GM23248 (cell line): ENCODE measurements around the gene ZNF283. TPM values are rescaled to one million over a fixed set of nuclear protein-coding genes. Genes with fewer than 3 reads are reported as not detected.
"Not testable (repeated sequence)": the region's sequence is repeated elsewhere in the genome, so short reads cannot be mapped to it uniquely, and the experiment has no call there.

Experiments used
- DNase-seq: peaks from one replicate; pipeline ENCODE4 v3.0.0-alpha.2; 2015
- H2AFZ ChIP-seq: fragments of 200-600 bp; sonication (generic); 2 replicates; pipeline ENCODE4 v1.6.1; 2016; ENCODE audit warnings: antibody characterized with exemption
- H3F3A ChIP-seq: fragments of 200-600 bp; sonication (generic); 2 replicates; pipeline ENCODE4 v1.6.1; 2016; ENCODE audit warnings: mild to moderate bottlenecking, antibody characterized with exemption, mixed run types; ENCODE audit not compliant: insufficient read depth
- H3K27ac ChIP-seq: fragments of 200-600 bp; sonication (generic); 2 replicates; pipeline ENCODE4 v1.5.1; 2016; ENCODE audit warnings: mild to moderate bottlenecking
- H3K27me3 ChIP-seq: fragments of 200-600 bp; sonication (generic); replicated peaks from 2 replicates; pipeline ENCODE4 v1.6.1; 2016; ENCODE audit warnings: mild to moderate bottlenecking; ENCODE audit not compliant: insufficient read depth
- H3K36me3 ChIP-seq: fragments of 200-600 bp; sonication (generic); 2 replicates; pipeline ENCODE4 v1.6.1; 2016; ENCODE audit warnings: low read depth, mild to moderate bottlenecking
- H3K4me1 ChIP-seq: fragments of 200-600 bp; sonication (generic); 2 replicates; pipeline ENCODE4 v1.6.1; 2016; ENCODE audit warnings: mild to moderate bottlenecking; ENCODE audit not compliant: insufficient read depth
- H3K4me2 ChIP-seq: fragments of 200-600 bp; sonication (generic); one replicate; pipeline ENCODE4 v1.6.1; 2016; ENCODE audit warnings: mild to moderate bottlenecking; ENCODE audit not compliant: unreplicated experiment
- H3K4me3 ChIP-seq: fragments of 200-600 bp; sonication (generic); 2 replicates; pipeline ENCODE4 v1.5.1; 2016; ENCODE audit warnings: mild to moderate bottlenecking
- H3K79me2 ChIP-seq: fragments of 200-600 bp; sonication (generic); 2 replicates; pipeline ENCODE4 v1.6.1; 2016; ENCODE audit warnings: mild to moderate bottlenecking; ENCODE audit not compliant: insufficient read depth
- H3K9ac ChIP-seq: fragments of 200-600 bp; sonication (generic); 2 replicates; pipeline ENCODE4 v1.6.1; 2016; ENCODE audit warnings: mild to moderate bottlenecking
- H3K9me2 ChIP-seq: fragments of 200-600 bp; sonication (generic); 2 replicates; pipeline ENCODE4 v1.6.1; 2016; ENCODE audit warnings: mixed run types, mild to moderate bottlenecking, moderate library complexity; ENCODE audit not compliant: insufficient read depth
- H3K9me3 ChIP-seq: fragments of 200-600 bp; sonication (generic); one replicate; pipeline ENCODE4 v1.6.1; 2017; ENCODE audit warnings: low read depth
- H4K20me1 ChIP-seq: fragments of 200-600 bp; sonication (generic); 2 replicates; pipeline ENCODE4 v1.6.0; 2016; ENCODE audit not compliant: insufficient read depth
- EZH2 ChIP-seq: fragments of 200-600 bp; sonication (generic); IDR thresholded peaks from 2 replicates; pipeline ENCODE4 v1.6.1; 2018; ENCODE audit warnings: antibody characterized with exemption, mild to moderate bottlenecking; ENCODE audit not compliant: insufficient read depth, poor library complexity, severe bottlenecking
- EZH2phosphoT487 ChIP-seq: fragments of 200-600 bp; sonication (generic); IDR thresholded peaks from 2 replicates; pipeline ENCODE4 v1.6.1; 2018; ENCODE audit warnings: antibody characterized with exemption, moderate library complexity, mild to moderate bottlenecking, low read depth; ENCODE audit not compliant: insufficient read depth
- WGBS, 2 experiments: methylation state at CpG; one replicate each; pipeline ENCODE4 v1.1.6; 2015 to 2017; ENCODE audit warnings: low lambda C conversion rate in 2 of 2, low coverage in 1 of 2; ENCODE audit errors: missing lambda C conversion rate in 2 of 2; 5-methylcytosine and 5-hydroxymethylcytosine counted together
- in situ Hi-C: fragments of 300-500 bp; cut with MboI; formaldehyde crosslinking; loops from 2 replicates; pipeline ENCODE4 v1.15.0; 2020
- polyA plus RNA-seq: library from polyadenylated mRNA; unstranded; fragments of >200 nt; fragmentation: Nextera tagmentation; extraction: Ambion mirVana; gene quantifications from 2 replicates; pipeline ENCODE4 v1.2.1, GENCODE V29; 2016
- total RNA-seq: library from RNA; depleted of rRNA; stranded (reverse); fragments of >200 nt; shearing (Covaris generic); gene quantifications from 2 replicates; pipeline ENCODE4 v1.2.3, GENCODE V29; 2014

The ZNF283 gene
- total and polyA plus RNA-seq, 2 experiments from 2014 or later, result 4.6 to 12.1 TPM

- Histone ChIP-seq H3K4me3 (peak overlapping the region; percentile 70), H3K4me1 (no peaks in the 10 kb centered on the region), H2AFZ (peak overlapping the region; percentile 91), H3K9me3 (no peaks in the 10 kb centered on the region), H3F3A (no peaks in the 10 kb centered on the region), H3K4me2 (peak overlapping the region; percentile 76), H3K9ac (peak overlapping the region; percentile 48; the same call in 1 of the 2 replicates), H3K79me2 (no peaks in the 10 kb centered on the region), H3K36me3 (no peaks in the 10 kb centered on the region), H3K9me2 (no peaks in the 10 kb centered on the region), H3K27me3 (0 out of 2 replicates have a peak, but pooled peaks cover 4% of the 10 kb centered on the region), H4K20me1 (no peaks in the 10 kb centered on the region), H3K27ac (no peak overlapping the region)
- in situ Hi-C loops, result no loop called here
- TF ChIP-seq EZH2phosphoT487 (no peak), EZH2 (no peak)
- peak; percentile 78 for DNase-seq
- WGBS, 2 experiments, result 8 to 9% methylated on average over 47 to 48 of the region's 48 CpGs
Measured at GRCh38 chr19:43820098-43820883, 6.8 kb upstream of the ZNF283 start.

DNA sequence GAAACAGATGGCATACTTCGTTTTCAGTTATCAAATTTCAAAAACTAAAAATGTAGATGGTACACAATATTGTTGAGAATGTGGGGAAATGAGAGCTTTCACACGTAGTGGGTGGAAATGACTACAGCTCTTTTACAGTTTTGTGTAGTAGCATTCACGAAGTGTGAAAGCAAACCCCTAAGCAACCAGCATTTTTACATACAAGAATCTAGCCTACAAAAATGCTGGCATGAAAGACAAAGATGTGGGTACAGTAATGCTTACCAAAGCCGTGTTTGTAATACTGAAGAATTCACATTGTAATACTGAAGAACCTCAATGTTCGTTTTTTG lies 6.3 kb upstream of the ZNF283 start:
- no peaks in the 10 kb centered on the region for H3K9me3 ChIP-seq
- H4K20me1 ChIP-seq, result no peaks in the 10 kb centered on the region
- 0 out of 2 replicates have a peak, but pooled peaks cover 4% of the 10 kb centered on the region for H3K27me3 ChIP-seq
- H3K9me2 ChIP-seq, result no peaks in the 10 kb centered on the region
- in situ Hi-C loops, result no loop called here
- DNase-seq, result no peak
- no peaks in the 10 kb centered on the region for H3K36me3 ChIP-seq
- peak overlapping the region; percentile 91 for H2AFZ ChIP-seq
- H3K79me2 ChIP-seq, result no peaks in the 10 kb centered on the region
- no peaks in the 10 kb centered on the region for H3K4me1 ChIP-seq
- TF ChIP-seq EZH2 (no peak), EZH2phosphoT487 (no peak)
- 0 out of 2 replicates have a peak overlapping the region, but pooled peaks have one; percentile 48 for H3K9ac ChIP-seq
- H3K4me3 ChIP-seq, result peak overlapping the region; percentile 70
- peak overlapping the region; percentile 76 for H3K4me2 ChIP-seq
- no peak overlapping the region for H3K27ac ChIP-seq
- H3F3A ChIP-seq, result no peaks in the 10 kb centered on the region
- WGBS, 2 experiments, result 20 to 21% methylated on average over 5 of the region's 5 CpGs

DNA sequence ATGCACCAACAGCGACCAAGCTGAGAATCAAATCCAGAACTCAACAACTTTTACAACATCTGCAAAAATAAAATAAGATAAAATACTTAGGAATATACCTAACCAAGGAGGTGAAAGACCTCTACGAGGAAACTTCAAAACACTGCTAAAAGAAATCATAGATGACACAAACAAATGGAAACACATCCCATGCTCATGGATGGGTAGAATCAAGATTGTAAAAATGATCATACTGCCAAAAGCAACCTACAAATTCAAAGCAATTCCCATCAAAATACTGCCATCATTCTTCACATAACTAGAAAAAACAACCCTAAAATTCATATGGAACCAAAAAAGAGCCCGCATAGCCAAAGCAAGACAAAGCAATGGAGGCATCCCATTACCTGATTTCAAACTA lies 3.3 kb upstream of the ZNF283 start:
- H3K36me3 ChIP-seq, H3F3A ChIP-seq, H3K4me2 ChIP-seq, H3K9ac ChIP-seq, H3K4me3 ChIP-seq, H3K27ac ChIP-seq, H3K4me1 ChIP-seq, DNase-seq, H3K27me3 ChIP-seq, H3K9me2 ChIP-seq, H2AFZ ChIP-seq, H4K20me1 ChIP-seq, H3K9me3 ChIP-seq, in situ Hi-C loops: not testable (repeated sequence)
- peaks cover 14% of the 10 kb centered on the region for H3K79me2 ChIP-seq
- WGBS, 2 experiments, result 71 to 86% methylated on average over 3 of the region's 3 CpGs

DNA sequence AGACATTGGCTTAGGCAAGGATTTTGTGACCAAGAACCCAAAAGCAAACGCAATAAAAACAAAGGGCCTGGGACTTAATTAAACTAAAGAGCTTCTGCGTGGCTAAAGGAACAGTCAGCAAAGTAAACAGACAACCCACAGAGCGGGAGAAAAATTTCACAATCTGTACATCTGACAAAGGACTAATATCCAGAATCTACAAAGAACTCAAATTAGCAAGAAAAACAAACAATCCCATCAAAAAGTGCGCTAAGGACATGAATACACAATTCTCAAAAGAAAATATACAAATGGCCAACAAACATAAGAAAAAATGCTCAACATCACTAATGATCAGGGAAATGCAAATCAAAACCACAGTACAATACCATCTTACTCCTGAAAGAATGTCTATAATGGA lies 2.5 kb upstream of the ZNF283 start:
- H4K20me1 ChIP-seq, H3K4me1 ChIP-seq, H3F3A ChIP-seq, H3K9ac ChIP-seq, H3K9me2 ChIP-seq, DNase-seq, H2AFZ ChIP-seq, H3K27ac ChIP-seq, H3K4me2 ChIP-seq, H3K9me3 ChIP-seq, H3K27me3 ChIP-seq, H3K4me3 ChIP-seq, in situ Hi-C loops, H3K36me3 ChIP-seq: not testable (repeated sequence)
- WGBS, 2 experiments, result 31 to 35% methylated on average over 4 of the region's 4 CpGs
- peaks cover 21% of the 10 kb centered on the region for H3K79me2 ChIP-seq

GRCh38 chr19:43839139-43839538 lies 12.0 kb downstream of the ZNF283 start:
- no peaks in the 10 kb centered on the region for H3K4me1 ChIP-seq
- peaks cover 94% of the 10 kb centered on the region for H3K36me3 ChIP-seq
- no peak overlapping the region for H3K4me2 ChIP-seq
- peaks cover 18% of the 10 kb centered on the region for H3K9me3 ChIP-seq
- no peaks in the 10 kb centered on the region for H4K20me1 ChIP-seq
- H3K9me2 ChIP-seq, result no peaks in the 10 kb centered on the region
- no peaks in the 10 kb centered on the region for H3K79me2 ChIP-seq
- no peak for DNase-seq
- TF ChIP-seq EZH2phosphoT487, result no peak
- TF ChIP-seq EZH2, result no peak
- in situ Hi-C loops, result no loop called here
- no peaks in the 10 kb centered on the region for H3F3A ChIP-seq
- no peak overlapping the region for H3K4me3 ChIP-seq
- no peak overlapping the region for H3K9ac ChIP-seq
- H3K27me3 ChIP-seq, result no peaks in the 10 kb centered on the region
- no peak overlapping the region for H3K27ac ChIP-seq
- H2AFZ ChIP-seq, result no peak overlapping the region
